K562 (cell line): ENCODE data around the gene CRLF3. TPM values are rescaled to one million over a fixed set of nuclear protein-coding genes. Genes with fewer than 3 reads are reported as not detected.
A peak's percentile ranks its signal among the peaks of the same experiment; 100 is the strongest.

Experiments
- ARHGAP35 ChIP-seq: fragments of 450-650 bp; IDR thresholded peaks from 2 replicates; pipeline ENCODE4 v1.6.1; 2018; ENCODE audit not compliant: partially characterized antibody
- CHD2 ChIP-seq: IDR thresholded peaks from 2 replicates; pipeline ENCODE4 v1.6.1; 2011; ENCODE audit warnings: low read depth, low read length
- COPS2 ChIP-seq: fragments of 450-650 bp; conservative IDR thresholded peaks from 2 replicates; pipeline ENCODE4 v1.6.1; 2016; ENCODE audit warnings: mild to moderate bottlenecking, moderate library complexity
- EP400 ChIP-seq: fragments of 450-650 bp; IDR thresholded peaks from 2 replicates; pipeline ENCODE4 v1.6.1; 2017; ENCODE audit warnings: antibody characterized with exemption, mild to moderate bottlenecking, moderate library complexity
- HMGN3 ChIP-seq: IDR thresholded peaks from 2 replicates; pipeline ENCODE4 v1.6.1; 2011; ENCODE audit warnings: borderline replicate concordance, low read depth, mild to moderate bottlenecking, mixed read lengths, low read length; ENCODE audit not compliant: insufficient read length; ENCODE audit errors: extremely low read depth
- SOX6 ChIP-seq: fragments of 450-650 bp; IDR thresholded peaks from 2 replicates; pipeline ENCODE4 v1.6.1; 2014; ENCODE audit warnings: mild to moderate bottlenecking
- SPI1 ChIP-seq: IDR thresholded peaks from 2 replicates; pipeline ENCODE4 v1.6.1; 2011; ENCODE audit warnings: low read depth, low read length, control low read depth, borderline replicate concordance
- SRSF1 ChIP-seq: fragments of 200-400 bp; formaldehyde crosslinking; IDR thresholded peaks from 2 replicates; pipeline ENCODE4 v1.6.1; 2017; ENCODE audit warnings: mild to moderate bottlenecking, low read depth, low read length, moderate library complexity
- TARDBP ChIP-seq: fragments of 450-650 bp; IDR thresholded peaks from 2 replicates; pipeline ENCODE4 v1.6.1; 2016
- TOE1 ChIP-seq, 2 experiments: fragments of 450-650 bp in 1 of 2; sonication (generic) in 1 of 2; formaldehyde crosslinking in 1 of 2; IDR thresholded peaks; 2 replicates each; pipeline versions ENCODE4 v1.7.1 to v1.8.0; 2016 to 2022; ENCODE audit warnings: borderline replicate concordance in 2 of 2, mild to moderate bottlenecking in 2 of 2, antibody characterized with exemption in 1 of 2, inconsistent platforms in 1 of 2, low read depth in 1 of 2, missing genetic modification reagents in 1 of 2, moderate library complexity in 1 of 2
- ZBTB17 ChIP-seq: fragments of 450-650 bp; formaldehyde crosslinking; IDR thresholded peaks from 2 replicates; pipeline ENCODE4 v1.4.0; 2020; ENCODE audit warnings: mild to moderate bottlenecking
- ZFP1 ChIP-seq: fragments of 450-650 bp; formaldehyde crosslinking; IDR thresholded peaks from 2 replicates; pipeline ENCODE4 v1.4.0; 2020; ENCODE audit warnings: mild to moderate bottlenecking, mixed read lengths
- ZNF24 ChIP-seq: fragments of 450-650 bp; IDR thresholded peaks from 2 replicates; pipeline ENCODE4 v1.6.1; 2016
- ZNF263 ChIP-seq: sonication (generic); formaldehyde crosslinking; IDR thresholded peaks from 2 replicates; pipeline ENCODE4 v1.8.0; 2022; ENCODE audit warnings: mild to moderate bottlenecking, missing genetic modification reagents, borderline replicate concordance
- polyA plus RNA-seq, 8 experiments: library from polyadenylated mRNA; depleted of rRNA in 4 of 8; stranded (reverse) in 5 of 8; unstranded in 3 of 8; fragments of >200 nt; fragmentation: Nextera tagmentation in 2 of 8; fragmentation: Illumina TruSeq in 1 of 8; extraction: Ambion mirVana in 2 of 8; extraction: Trizol in 1 of 8; gene quantifications; 2 replicates each; pipeline versions ENCODE4 v1.2.1 to v1.2.3, GENCODE V29; 2011 to 2014; ENCODE audit warnings: inconsistent platforms in 1 of 8, missing spikeins in 1 of 8
- total RNA-seq, 7 experiments: library from RNA; depleted of rRNA in 6 of 7; stranded (reverse); fragments of >200 nt in 6 of 7; fragmentation: Illumina TruSeq in 2 of 7; extraction: Trizol in 2 of 7; gene quantifications; 2 replicates each; pipeline versions ENCODE4 v1.2.1 to v1.2.3, GENCODE V29; 2011 to 2021; ENCODE audit warnings: low replicate concordance in 1 of 7
- TF ChIP-seq, protein P1 (sequence below): fragments of 450-650 bp; IDR thresholded peaks from 2 replicates; pipeline ENCODE4 v1.6.1; 2016; ENCODE audit warnings: low read depth
- TF ChIP-seq, protein P2 (sequence below): sonication (generic); formaldehyde crosslinking; IDR thresholded peaks from 2 replicates; pipeline ENCODE4 v1.8.1; 2023; ENCODE audit warnings: mild to moderate bottlenecking, missing genetic modification reagents
- TF ChIP-seq, protein P3 (sequence below): fragments of 450-650 bp; IDR thresholded peaks from 2 replicates; pipeline ENCODE4 v1.6.1; 2018; ENCODE audit warnings: mild to moderate bottlenecking, low read depth; ENCODE audit not compliant: partially characterized antibody

The CRLF3 gene
- total and polyA plus RNA-seq, 9 of the 15 experiments (the other 6 are each of a cell fraction or from before 2014, with no cell fraction given): 13.2 to 55.9 (median 29.8) TPM

GRCh38 chr17:30831663-30832437, 7.4 kb upstream of the CRLF3 start, which contains the start of gene ATAD5 (continued):
- TF ChIP-seq, protein P1, sequence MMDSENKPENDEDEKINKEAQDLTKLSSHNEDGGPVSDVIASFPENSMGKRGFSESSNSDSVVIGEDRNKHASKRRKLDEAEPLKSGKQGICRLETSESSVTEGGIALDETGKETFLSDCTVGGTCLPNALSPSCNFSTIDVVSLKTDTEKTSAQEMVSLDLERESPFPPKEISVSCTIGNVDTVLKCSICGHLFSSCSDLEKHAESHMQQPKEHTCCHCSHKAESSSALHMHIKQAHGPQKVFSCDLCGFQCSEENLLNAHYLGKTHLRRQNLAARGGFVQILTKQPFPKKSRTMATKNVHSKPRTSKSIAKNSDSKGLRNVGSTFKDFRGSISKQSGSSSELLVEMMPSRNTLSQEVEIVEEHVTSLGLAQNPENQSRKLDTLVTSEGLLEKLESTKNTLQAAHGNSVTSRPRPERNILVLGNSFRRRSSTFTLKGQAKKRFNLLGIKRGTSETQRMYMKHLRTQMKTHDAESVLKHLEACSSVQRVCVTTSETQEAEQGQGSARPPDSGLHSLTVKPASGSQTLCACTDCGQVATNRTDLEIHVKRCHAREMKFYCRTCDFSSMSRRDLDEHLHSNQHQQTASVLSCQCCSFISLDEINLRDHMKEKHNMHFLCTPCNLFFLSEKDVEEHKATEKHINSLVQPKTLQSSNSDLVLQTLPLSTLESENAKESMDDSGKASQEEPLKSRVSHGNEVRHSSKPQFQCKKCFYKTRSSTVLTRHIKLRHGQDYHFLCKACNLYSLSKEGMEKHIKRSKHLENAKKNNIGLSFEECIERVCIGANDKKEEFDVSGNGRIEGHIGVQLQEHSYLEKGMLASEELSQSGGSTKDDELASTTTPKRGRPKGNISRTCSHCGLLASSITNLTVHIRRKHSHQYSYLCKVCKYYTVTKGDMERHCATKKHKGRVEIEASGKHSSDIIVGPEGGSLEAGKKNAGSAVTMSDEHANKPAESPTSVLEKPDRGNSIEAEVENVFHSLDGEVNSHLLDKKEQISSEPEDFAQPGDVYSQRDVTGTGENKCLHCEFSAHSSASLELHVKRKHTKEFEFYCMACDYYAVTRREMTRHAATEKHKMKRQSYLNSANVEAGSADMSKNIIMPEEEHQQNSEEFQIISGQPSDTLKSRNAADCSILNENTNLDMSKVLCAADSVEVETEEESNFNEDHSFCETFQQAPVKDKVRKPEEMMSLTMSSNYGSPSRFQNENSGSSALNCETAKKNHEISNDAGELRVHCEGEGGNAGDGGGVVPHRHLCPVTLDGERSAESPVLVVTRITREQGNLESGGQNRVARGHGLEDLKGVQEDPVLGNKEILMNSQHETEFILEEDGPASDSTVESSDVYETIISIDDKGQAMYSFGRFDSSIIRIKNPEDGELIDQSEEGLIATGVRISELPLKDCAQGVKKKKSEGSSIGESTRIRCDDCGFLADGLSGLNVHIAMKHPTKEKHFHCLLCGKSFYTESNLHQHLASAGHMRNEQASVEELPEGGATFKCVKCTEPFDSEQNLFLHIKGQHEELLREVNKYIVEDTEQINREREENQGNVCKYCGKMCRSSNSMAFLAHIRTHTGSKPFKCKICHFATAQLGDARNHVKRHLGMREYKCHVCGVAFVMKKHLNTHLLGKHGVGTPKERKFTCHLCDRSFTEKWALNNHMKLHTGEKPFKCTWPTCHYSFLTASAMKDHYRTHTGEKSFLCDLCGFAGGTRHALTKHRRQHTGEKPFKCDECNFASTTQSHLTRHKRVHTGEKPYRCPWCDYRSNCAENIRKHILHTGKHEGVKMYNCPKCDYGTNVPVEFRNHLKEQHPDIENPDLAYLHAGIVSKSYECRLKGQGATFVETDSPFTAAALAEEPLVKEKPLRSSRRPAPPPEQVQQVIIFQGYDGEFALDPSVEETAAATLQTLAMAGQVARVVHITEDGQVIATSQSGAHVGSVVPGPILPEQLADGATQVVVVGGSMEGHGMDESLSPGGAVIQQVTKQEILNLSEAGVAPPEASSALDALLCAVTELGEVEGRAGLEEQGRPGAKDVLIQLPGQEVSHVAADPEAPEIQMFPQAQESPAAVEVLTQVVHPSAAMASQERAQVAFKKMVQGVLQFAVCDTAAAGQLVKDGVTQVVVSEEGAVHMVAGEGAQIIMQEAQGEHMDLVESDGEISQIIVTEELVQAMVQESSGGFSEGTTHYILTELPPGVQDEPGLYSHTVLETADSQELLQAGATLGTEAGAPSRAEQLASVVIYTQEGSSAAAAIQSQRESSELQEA: peak; percentile 98
- TF ChIP-seq CHD2 (0 out of 2 replicates have a peak, but pooled peaks have one; percentile 9), EP400 (peak; percentile 72), COPS2 (no peak), TOE1 (IDR thresholded peaks at IDR 0.05; ENCODE audit: borderline replicate concordance) (peak; percentile 85), TOE1 (CRISPR knock-in tag; IDR thresholded peaks at IDR 0.05; ENCODE audit: borderline replicate concordance, low read depth) (no peak), ARHGAP35 (no peak), HMGN3 (peak; percentile 40), ZNF24 (peak; percentile 72), ZBTB17 (peak; percentile 57; the same call in 1 of the 2 replicates), SOX6 (peak; percentile 69), SPI1 (no peak), TARDBP (peak; percentile 88), SRSF1 (0 out of 2 replicates have a peak, but pooled peaks have one; percentile 61), ZNF263 (CRISPR knock-in tag) (peak; percentile 41; the same call in 1 of the 2 replicates), ZFP1 (no peak)
- TF ChIP-seq, protein P2, sequence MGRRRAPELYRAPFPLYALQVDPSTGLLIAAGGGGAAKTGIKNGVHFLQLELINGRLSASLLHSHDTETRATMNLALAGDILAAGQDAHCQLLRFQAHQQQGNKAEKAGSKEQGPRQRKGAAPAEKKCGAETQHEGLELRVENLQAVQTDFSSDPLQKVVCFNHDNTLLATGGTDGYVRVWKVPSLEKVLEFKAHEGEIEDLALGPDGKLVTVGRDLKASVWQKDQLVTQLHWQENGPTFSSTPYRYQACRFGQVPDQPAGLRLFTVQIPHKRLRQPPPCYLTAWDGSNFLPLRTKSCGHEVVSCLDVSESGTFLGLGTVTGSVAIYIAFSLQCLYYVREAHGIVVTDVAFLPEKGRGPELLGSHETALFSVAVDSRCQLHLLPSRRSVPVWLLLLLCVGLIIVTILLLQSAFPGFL: no peak
- TF ChIP-seq, protein P3, sequence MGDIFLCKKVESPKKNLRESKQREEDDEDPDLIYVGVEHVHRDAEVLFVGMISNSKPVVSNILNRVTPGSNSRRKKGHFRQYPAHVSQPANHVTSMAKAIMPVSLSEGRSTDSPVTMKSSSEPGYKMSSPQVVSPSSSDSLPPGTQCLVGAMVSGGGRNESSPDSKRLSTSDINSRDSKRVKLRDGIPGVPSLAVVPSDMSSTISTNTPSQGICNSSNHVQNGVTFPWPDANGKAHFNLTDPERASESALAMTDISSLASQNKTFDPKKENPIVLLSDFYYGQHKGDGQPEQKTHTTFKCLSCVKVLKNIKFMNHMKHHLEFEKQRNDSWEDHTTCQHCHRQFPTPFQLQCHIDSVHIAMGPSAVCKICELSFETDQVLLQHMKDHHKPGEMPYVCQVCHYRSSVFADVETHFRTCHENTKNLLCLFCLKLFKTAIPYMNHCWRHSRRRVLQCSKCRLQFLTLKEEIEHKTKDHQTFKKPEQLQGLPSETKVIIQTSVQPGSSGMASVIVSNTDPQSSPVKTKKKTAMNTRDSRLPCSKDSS: no peak
